A673 (cell line): ENCODE data around the gene MSI2. TPM values are rescaled to one million over a fixed set of nuclear protein-coding genes. Genes with fewer than 3 reads are reported as not detected.

Experiments
- BruUV-seq: library from RNA; stranded (reverse); fragments of 400-500 nt; replicated peaks from 2 replicates; lab custom pipeline; 2021; lab: Mats Ljungman, UMichigan
- CTCF ChIA-PET: fragments of 300-600 bp; sonication (Branson Sonifier 250); formaldehyde crosslinking; loops from one replicate; lab custom pipeline; 2022; ENCODE audit warnings: antibody characterized with exemption; lab: Charles Lee
- POLR2A ChIA-PET: fragments of 300-600 bp; sonication (Branson Sonifier 250); formaldehyde crosslinking; loops from one replicate; lab custom pipeline; 2022; ENCODE audit warnings: antibody characterized with exemption; ENCODE audit not compliant: low non-redundant PET; lab: Charles Lee
- DNase-seq: peaks from one replicate; pipeline ENCODE4 v3.0.0-alpha.2; 2015; ENCODE audit warnings: low spot score
- H3K27ac ChIP-seq: fragments of 200-600 bp; sonication (generic); 2 replicates; pipeline ENCODE4 v1.5.1; 2016; ENCODE audit warnings: mixed run types, low read depth, mild to moderate bottlenecking, mixed read lengths, antibody characterized with exemption, low read length; ENCODE audit not compliant: poor library complexity, severe bottlenecking
- H3K27me3 ChIP-seq: fragments of 200-600 bp; sonication (generic); replicated peaks from 2 replicates; pipeline ENCODE4 v1.6.1; 2017; ENCODE audit warnings: mixed run types, low read depth, mild to moderate bottlenecking, mixed read lengths, antibody characterized with exemption, low read length; ENCODE audit not compliant: insufficient read depth, poor library complexity
- H3K36me3 ChIP-seq: fragments of 200-600 bp; sonication (generic); 2 replicates; pipeline ENCODE4 v1.6.1; 2016; ENCODE audit warnings: mixed run types, mild to moderate bottlenecking, mixed read lengths, antibody characterized with exemption, low read length; ENCODE audit not compliant: insufficient read depth, poor library complexity, severe bottlenecking
- H3K4me1 ChIP-seq: fragments of 200-600 bp; sonication (generic); 2 replicates; pipeline ENCODE4 v1.6.1; 2017; ENCODE audit warnings: mixed run types, mild to moderate bottlenecking, mixed read lengths, antibody characterized with exemption, low read length; ENCODE audit not compliant: insufficient read depth, poor library complexity, severe bottlenecking
- H3K4me3 ChIP-seq: fragments of 200-600 bp; sonication (generic); 2 replicates; pipeline ENCODE4 v1.5.1; 2016; ENCODE audit warnings: low read depth, mixed run types, mild to moderate bottlenecking, mixed read lengths, low read length; ENCODE audit not compliant: poor library complexity, severe bottlenecking
- H3K9me3 ChIP-seq: fragments of 200-600 bp; sonication (generic); 2 replicates; pipeline ENCODE4 v1.6.1; 2016; ENCODE audit warnings: mixed run types, low read depth, mild to moderate bottlenecking, mixed read lengths, antibody characterized with exemption, low read length; ENCODE audit not compliant: poor library complexity, severe bottlenecking
- EZH2 ChIP-seq: fragments of 200-600 bp; sonication (generic); IDR thresholded peaks from 2 replicates; pipeline ENCODE4 v1.6.1; 2017; ENCODE audit warnings: borderline replicate concordance, low read depth, mild to moderate bottlenecking, mixed read lengths, antibody characterized with exemption, low read length; ENCODE audit not compliant: poor library complexity, severe bottlenecking
- intact Hi-C: fragments of 100-400 bp; cut with micrococcal nuclease; formaldehyde crosslinking; loops from one replicate; pipeline ENCODE4 v1.10.0; 2022; ENCODE audit not compliant: unreplicated experiment
- total RNA-seq: library from RNA; stranded (reverse); gene quantifications from 2 replicates; pipeline ENCODE4 v1.2.3, GENCODE V29; 2021
- TF ChIP-seq, protein P1 (sequence below): fragments of 300-800, 200-600 bp; sonication (generic); conservative IDR thresholded peaks from 2 replicates; pipeline ENCODE4 v1.5.1; 2017; ENCODE audit warnings: low read depth, mild to moderate bottlenecking, antibody characterized with exemption, low read length, moderate library complexity, mixed read lengths

Gene MSI2
- total RNA-seq, 1 experiment from 2014 or later: 108 TPM

DNA sequence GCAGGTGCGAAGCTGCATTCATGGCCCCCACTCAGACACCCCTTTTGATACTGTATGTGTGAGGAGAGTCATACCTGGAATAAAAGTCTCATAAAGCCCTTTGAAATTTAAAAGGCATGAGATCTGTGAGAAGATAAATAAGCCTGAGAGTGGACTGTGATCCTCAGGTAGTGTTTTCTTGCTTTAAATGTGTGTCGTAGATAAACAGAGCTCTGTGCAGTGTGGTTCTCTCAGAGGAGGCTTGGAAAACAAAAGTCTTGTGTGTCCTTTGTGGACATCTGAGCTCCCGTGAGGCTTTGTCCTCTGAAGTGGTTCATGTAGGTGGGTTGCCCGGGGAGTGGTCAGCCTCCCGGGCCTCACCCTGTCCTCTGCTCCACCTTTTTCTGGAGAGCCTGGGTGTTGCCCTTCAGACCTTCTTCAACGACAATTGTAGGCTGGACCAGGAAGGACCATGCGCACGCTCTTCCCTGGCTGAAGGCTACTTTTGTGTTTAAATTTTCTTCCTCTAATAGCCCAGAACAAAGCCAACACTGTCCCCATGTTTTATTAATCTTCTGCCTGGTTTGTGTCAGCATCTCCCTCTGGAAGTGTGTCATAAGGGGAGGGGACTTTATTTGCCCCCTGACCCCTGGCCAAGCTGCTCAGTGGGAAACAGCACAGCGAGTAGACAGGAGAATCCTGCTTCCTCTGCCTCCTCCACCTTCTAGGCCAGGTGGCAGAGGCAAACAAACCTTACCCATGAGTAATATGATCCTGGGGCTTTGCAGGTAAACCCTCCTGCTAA, 151.2 kb downstream of the MSI2 start:
- Histone ChIP-seq H3K27me3 (no peaks in the 10 kb centered on the region), H3K27ac (peak overlapping the region; percentile 87), H3K9me3 (no peaks in the 10 kb centered on the region), H3K36me3 (no peaks in the 10 kb centered on the region), H3K4me1 (peaks cover 48% of the 10 kb centered on the region), H3K4me3 (no peak overlapping the region)
- no peak for DNase-seq
- CTCF ChIA-PET: no interaction called here
- POLR2A ChIA-PET: interaction anchor here (0.6 kb wide), 1 partner anchor 12 kb away, joined by 3 read pairs; no protein-coding TSS in a partner anchor
- no TSS peak for BruUV-seq
- TF ChIP-seq, protein P1, sequence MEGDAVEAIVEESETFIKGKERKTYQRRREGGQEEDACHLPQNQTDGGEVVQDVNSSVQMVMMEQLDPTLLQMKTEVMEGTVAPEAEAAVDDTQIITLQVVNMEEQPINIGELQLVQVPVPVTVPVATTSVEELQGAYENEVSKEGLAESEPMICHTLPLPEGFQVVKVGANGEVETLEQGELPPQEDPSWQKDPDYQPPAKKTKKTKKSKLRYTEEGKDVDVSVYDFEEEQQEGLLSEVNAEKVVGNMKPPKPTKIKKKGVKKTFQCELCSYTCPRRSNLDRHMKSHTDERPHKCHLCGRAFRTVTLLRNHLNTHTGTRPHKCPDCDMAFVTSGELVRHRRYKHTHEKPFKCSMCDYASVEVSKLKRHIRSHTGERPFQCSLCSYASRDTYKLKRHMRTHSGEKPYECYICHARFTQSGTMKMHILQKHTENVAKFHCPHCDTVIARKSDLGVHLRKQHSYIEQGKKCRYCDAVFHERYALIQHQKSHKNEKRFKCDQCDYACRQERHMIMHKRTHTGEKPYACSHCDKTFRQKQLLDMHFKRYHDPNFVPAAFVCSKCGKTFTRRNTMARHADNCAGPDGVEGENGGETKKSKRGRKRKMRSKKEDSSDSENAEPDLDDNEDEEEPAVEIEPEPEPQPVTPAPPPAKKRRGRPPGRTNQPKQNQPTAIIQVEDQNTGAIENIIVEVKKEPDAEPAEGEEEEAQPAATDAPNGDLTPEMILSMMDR: no peak
- no peak for TF ChIP-seq EZH2
- intact Hi-C loops: no loop called here

DNA sequence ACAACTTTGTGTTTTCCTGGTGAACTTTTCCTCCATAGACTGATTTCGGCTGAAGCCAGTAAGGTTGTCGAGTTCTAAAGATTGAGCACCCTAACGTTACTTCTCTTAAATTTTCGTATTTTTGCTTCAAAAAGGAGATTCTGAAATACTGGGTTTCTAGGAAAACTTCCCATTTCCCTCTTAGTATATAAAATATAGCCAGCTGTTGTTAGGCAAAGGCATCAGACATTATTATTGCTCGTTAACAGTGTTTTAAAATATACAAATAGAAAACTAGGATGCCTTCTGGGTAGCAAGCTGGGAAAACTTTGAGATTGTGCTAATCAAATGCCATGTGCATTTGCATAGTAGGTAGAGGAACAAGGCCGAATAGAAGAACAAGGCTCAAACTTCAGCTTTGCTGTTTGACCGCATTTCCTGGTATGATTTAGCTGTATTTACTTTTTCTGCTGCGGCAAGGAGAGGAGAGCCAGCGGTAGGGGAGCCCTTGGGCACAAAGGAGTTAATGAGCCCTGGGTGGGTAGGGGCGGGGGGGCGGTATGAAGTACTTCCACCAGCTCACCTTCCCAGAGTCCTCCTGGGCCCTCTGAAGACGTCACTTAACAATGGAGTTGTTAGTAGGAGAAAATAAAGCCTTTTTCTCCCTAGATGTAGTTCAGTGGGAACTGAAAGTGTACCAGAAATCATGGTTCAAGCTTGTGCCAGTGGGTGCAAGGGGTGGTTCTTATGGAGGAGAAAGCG, 151.9 kb downstream of the MSI2 start:
- POLR2A ChIA-PET: interaction anchor here (0.6 kb wide), 1 partner anchor 12 kb away, joined by 3 read pairs; no protein-coding TSS in a partner anchor
- DNase-seq: no peak
- H3K27me3 ChIP-seq: no peaks in the 10 kb centered on the region
- H3K4me1 ChIP-seq: peaks cover 48% of the 10 kb centered on the region
- intact Hi-C loops: no loop called here
- peak overlapping the region; percentile 87 for H3K27ac ChIP-seq
- BruUV-seq: no TSS peak
- H3K36me3 ChIP-seq: no peaks in the 10 kb centered on the region
- TF ChIP-seq, protein P1: no peak
- no peak for TF ChIP-seq EZH2
- no peaks in the 10 kb centered on the region for H3K9me3 ChIP-seq
- CTCF ChIA-PET: no interaction called here
- H3K4me3 ChIP-seq: no peak overlapping the region

DNA sequence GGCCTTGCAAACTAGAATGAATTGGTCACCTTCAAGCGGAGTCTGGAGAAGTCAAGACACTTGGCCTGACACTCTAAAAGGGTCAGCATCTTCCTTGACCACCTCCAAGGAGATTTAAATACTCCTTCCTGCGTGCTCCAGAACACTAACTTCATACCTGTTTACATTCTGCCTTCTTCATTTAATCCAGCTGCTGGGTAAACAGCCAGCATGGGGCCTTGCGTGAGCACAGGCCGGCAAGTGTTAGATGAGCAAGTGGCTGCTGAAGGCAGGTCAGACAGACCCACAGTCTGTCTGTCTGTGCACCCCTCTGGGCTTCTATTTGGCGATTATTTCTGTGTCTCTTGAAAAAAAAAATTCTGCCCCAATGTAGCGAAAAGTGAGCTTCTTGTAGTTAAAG, 153.8 kb downstream of the MSI2 start:
- H3K4me3 ChIP-seq: no peak overlapping the region
- no peak for DNase-seq
- ChIA-PET POLR2A (no interaction called here), CTCF (no interaction called here)
- intact Hi-C loops: no loop called here
- peaks cover 64% of the 10 kb centered on the region for H3K4me1 ChIP-seq
- TF ChIP-seq, protein P1: no peak
- TF ChIP-seq EZH2: no peak
- no peaks in the 10 kb centered on the region for H3K27me3 ChIP-seq
- no peak overlapping the region for H3K27ac ChIP-seq
- no peaks in the 10 kb centered on the region for H3K9me3 ChIP-seq
- H3K36me3 ChIP-seq: no peaks in the 10 kb centered on the region
- BruUV-seq: no TSS peak
